Measurements from ENCODE around the gene DLX4. TPM values are rescaled to one million over a fixed set of nuclear protein-coding genes. Genes with fewer than 3 reads are reported as not detected.

DLX4 gene
- total and polyA plus RNA-seq, 2 of the 4 experiments (the other 2 are of a cell fraction), result not detected

GRCh38 chr17:49992191-49992932 is 23.4 kb downstream of the DLX4 start (continued):
- no peak for TF ChIP-seq FOS (IDR thresholded peaks at IDR 0.05; ENCODE audit: low read depth, low read length)

- in situ Hi-C loops (cut with MboI; ENCODE audit: low sequenced_read_pairs) (loop anchor here (10.0 kb wide), 1 partner anchor 288 kb away; the partner anchor contains the start of gene SLC35B1), intact Hi-C loops (cut with micrococcal nuclease) (no loop called here), dilution Hi-C loops (cut with HindIII; ENCODE audit: low sequenced_read_pairs, unreplicated experiment) (no loop called here)
- ChIA-PET CTCF (no interaction called here), POLR2A (ENCODE audit: unreplicated experiment) (no interaction called here)
- DNase-seq (no peak), ATAC-seq (ENCODE audit: low read depth) (no peak)
- no TSS peak for BruUV-seq (replicated peaks)
- no peaks in the 10 kb centered on the region for H3K36me3 ChIP-seq (ENCODE audit: control insufficient read depth, insufficient read depth, low read length)
- no peak overlapping the region for H4K8ac ChIP-seq (ENCODE audit: low read depth in 2 of 2, low read length in 2 of 2)
- no peak overlapping the region for H2BK15ac ChIP-seq (ENCODE audit: low read depth, low read length)
- no peak overlapping the region for H2BK120ac ChIP-seq (ENCODE audit: low read depth, low read length)
- H2AK5ac ChIP-seq (ENCODE audit: low read depth, low read length), result no peak overlapping the region
- H2BK20ac ChIP-seq (ENCODE audit: low read depth, low read length), result no peak overlapping the region
- 15% methylated on average over 7 of the region's 23 CpGs; no CpG with 5 or more reads in 1 of the 2 experiments for WGBS, 2 experiments (ENCODE audit: extremely low coverage in 2 of 2, insufficient read length in 1 of 2)
- no peak overlapping the region for H3K14ac ChIP-seq (replicated peaks; ENCODE audit: low read depth, low read length)
- no peaks in the 10 kb centered on the region for H3K79me1 ChIP-seq (ENCODE audit: low read depth in 1 of 2, low read length in 2 of 2)
- peaks cover 3% of the 10 kb centered on the region; the same call in 1 of the 2 replicates for H3K4me1 ChIP-seq (ENCODE audit: control insufficient read depth, insufficient read depth, low read length)
- H3K4ac ChIP-seq (ENCODE audit: low read depth, low read length), result no peak overlapping the region
- no peak overlapping the region for H3K56ac ChIP-seq (ENCODE audit: extremely low read depth, insufficient read depth, low read length)
- H3K27me3 ChIP-seq (ENCODE audit: control insufficient read depth, insufficient read depth, low read length), result peaks cover 88% of the 10 kb centered on the region
- H4K20me1 ChIP-seq (ENCODE audit: insufficient read depth, low read length), result peaks cover 7% of the 10 kb centered on the region; the same call in 1 of the 2 replicates
- peaks cover 2% of the 10 kb centered on the region; the same call in 1 of the 2 replicates for H3K9me3 ChIP-seq (ENCODE audit: control insufficient read depth, insufficient read depth, low read length)
- no peak overlapping the region for H3K27ac ChIP-seq (ENCODE audit: insufficient read depth, low read length)
- H2BK5ac ChIP-seq (ENCODE audit: low read depth, low read length, poor library complexity, severe bottlenecking), result no peak overlapping the region
- H4K5ac ChIP-seq (ENCODE audit: low read depth, low read length), result no peak overlapping the region
- no peak overlapping the region for H3K18ac ChIP-seq (ENCODE audit: low read depth, low read length)
- H3K23ac ChIP-seq (ENCODE audit: low read depth, low read length), result no peak overlapping the region
- no peak overlapping the region for H3K9ac ChIP-seq (ENCODE audit: low read depth, low read length)
- no peak overlapping the region for H4K91ac ChIP-seq (ENCODE audit: insufficient read depth, low read depth, low read length)
- no peaks in the 10 kb centered on the region for H3K9me1 ChIP-seq (ENCODE audit: insufficient read depth, low read length)
- no peak overlapping the region for H3K4me3 ChIP-seq (ENCODE audit: insufficient read depth, low read depth, low read length)
- peak overlapping the region; percentile 67 for H2AFZ ChIP-seq (replicated peaks; ENCODE audit: low read length, poor library complexity)
- no peak overlapping the region for H2AK9ac ChIP-seq (replicated peaks; ENCODE audit: low read depth, low read length, poor library complexity)
- no peak overlapping the region; the same call in 1 of the 2 replicates for H3K4me2 ChIP-seq (ENCODE audit: low read depth, low read length)
- TF ChIP-seq FOS (IDR thresholded peaks at IDR 0.05; ENCODE audit: low read depth, low read length) (no peak), MXI1 (IDR thresholded peaks at IDR 0.05; ENCODE audit: borderline replicate concordance, low read depth, low read length) (no peak), MAZ (IDR thresholded peaks at IDR 0.05; ENCODE audit: borderline replicate concordance, low read depth, low read length) (no peak), NFE2L2 (IDR thresholded peaks at IDR 0.05; ENCODE audit: low read depth, low read length) (no peak), RFX5 (IDR thresholded peaks at IDR 0.05; ENCODE audit: low read depth, low read length) (no peak), RAD21 (IDR thresholded peaks at IDR 0.05; ENCODE audit: low read length) (no peak), CHD1 (IDR thresholded peaks at IDR 0.05; ENCODE audit: low read depth, low read length) (no peak), CEBPB (IDR thresholded peaks at IDR 0.05; ENCODE audit: low read depth, low read length) (no peak), SMC3 (IDR thresholded peaks at IDR 0.05; ENCODE audit: low read depth, low read length) (no peak), CTCF (conservative IDR thresholded peaks at IDR 0.05; ENCODE audit: low read depth, low read length) (no peak), BHLHE40 (IDR thresholded peaks at IDR 0.05; ENCODE audit: low read depth, low read length) (no peak), RCOR1 (IDR thresholded peaks at IDR 0.05; ENCODE audit: insufficient replicate concordance, low read length) (no peak), ELK1 (IDR thresholded peaks at IDR 0.05; ENCODE audit: borderline replicate concordance, low read depth, low read length) (no peak)
Measured at GRCh38 chr17:49992933-49993422, 24.0 kb downstream of the DLX4 start.

All from IMR-90 (cell line).